K562 treated with DMSO at 1 percent for 4 hours (cell line): ENCODE results near the gene ROBO3. TPM values are rescaled to one million over a fixed set of nuclear protein-coding genes. Genes with fewer than 3 reads are reported as not detected.

Source experiments
- total RNA-seq: library from RNA; unstranded; fragments of 300-600 nt; gene quantifications from 2 replicates; pipeline ENCODE4 v1.2.3, GENCODE V29; 2022; ENCODE audit not compliant: insufficient read depth

ROBO3 gene
- 0.88 TPM in 1 of 2 replicates, not detected in the other for total RNA-seq

DNA sequence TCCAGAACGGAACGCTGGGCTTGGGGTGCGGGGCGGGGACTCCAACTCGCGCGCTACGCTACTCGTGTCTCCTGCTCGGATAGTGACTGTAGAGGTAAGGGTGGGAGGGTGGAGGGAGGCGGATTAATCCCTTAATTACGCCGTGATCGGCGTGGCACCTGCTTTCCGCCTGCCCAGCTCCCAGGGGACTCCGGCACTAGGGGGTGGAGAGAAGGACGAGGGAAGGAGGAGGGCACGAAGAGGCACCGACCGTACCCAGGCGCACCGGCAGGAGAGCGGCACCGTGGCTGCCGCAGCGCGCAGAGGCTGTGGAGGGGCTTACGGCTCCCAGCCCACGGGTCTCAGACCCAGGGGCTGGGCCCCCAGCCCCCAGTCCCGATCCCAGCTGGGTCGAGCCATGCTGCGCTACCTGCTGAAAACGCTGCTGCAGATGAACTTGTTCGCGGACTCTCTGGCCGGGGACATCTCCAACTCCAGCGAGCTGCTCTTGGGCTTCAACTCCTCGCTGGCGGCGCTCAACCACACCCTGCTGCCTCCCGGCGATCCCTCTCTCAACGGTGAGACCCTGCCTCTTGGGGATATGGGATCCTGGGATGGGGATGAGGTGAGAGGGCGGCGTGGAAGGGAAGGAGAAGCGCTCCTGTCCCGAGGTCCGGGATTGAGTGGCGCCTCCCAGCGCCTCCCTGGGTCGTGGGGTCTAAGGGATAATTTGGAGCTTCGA, at the start of gene ROBO3:
TSS of gene ROBO3 (plus strand) at position 252 of the 721 bp plus-strand sequence. CDS start at position 398, 146 bp downstream.

DNA sequence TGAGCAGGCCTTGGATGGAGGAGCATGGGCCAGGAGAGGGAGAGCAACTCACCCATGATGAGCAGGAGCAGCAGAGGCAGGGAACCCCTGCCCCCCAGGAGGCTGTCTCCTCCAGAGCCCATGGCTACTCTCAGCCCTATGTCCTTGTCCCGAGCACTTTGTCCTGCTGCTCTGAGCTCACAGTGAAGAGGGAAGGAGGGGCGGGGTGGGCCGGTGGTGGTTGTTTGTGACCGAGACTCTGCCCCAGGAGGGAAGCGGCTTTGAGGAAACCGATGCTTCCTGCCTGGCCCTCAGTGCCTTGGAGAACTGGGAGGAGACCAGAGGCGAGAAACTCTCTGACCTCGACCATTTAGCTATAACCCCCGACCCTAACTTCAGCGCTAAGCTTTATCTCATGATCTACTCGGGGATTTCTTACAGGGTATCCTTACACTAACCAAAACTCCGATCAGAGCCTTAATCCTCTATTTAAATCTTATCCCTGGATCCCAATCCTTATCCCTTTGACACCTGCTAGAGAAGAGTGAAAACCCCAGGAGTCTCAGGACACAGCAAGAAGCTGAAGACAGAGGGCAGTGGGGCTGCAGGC, 32.5 kb downstream of the ROBO3 start, which contains the start of gene ROBO4:
TSS of gene ROBO4 (minus strand) at position 192 of the 589 bp plus-strand sequence. CDS start at position 122, 70 bp downstream.

GRCh38 chr11:124918950-124919349, 53.7 kb downstream of the ROBO3 start, which contains the start of gene HEPN1:
Gene HEPN1 (plus strand): TSS chr11:124919250.

Other genes with a start within 250 kb of the ROBO3 start
- gene TBRG1, start 242.6 kb upstream of the ROBO3 start, total RNA-seq, result 27.6 and 32.3 TPM in 2 replicates
- gene SIAE, start 191.7 kb upstream of the ROBO3 start, total RNA-seq, result 1.1 and 2.1 TPM in 2 replicates
- gene SPA17, start 191.5 kb upstream of the ROBO3 start, total RNA-seq, result 7.8 and 10.6 TPM in 2 replicates
- 5.4 and 8.4 TPM in 2 replicates for gene NRGN, start 125.5 kb upstream of the ROBO3 start, total RNA-seq
- gene VSIG2, start 113.2 kb upstream of the ROBO3 start, total RNA-seq, result not detected in 2 replicates
- 1.4 and 1.9 TPM in 2 replicates for gene ESAM, start 103.1 kb upstream of the ROBO3 start, total RNA-seq
- gene MSANTD2, start 65.0 kb upstream of the ROBO3 start, total RNA-seq, result 2.8 and 4.4 TPM in 2 replicates
- gene ROBO4, start 32.4 kb downstream of the ROBO3 start, total RNA-seq, result not detected in 2 replicates
- not detected in 2 replicates for gene HEPN1, start 53.8 kb downstream of the ROBO3 start, total RNA-seq
- gene HEPACAM, start 70.6 kb downstream of the ROBO3 start, total RNA-seq, result not detected in 2 replicates
- 1.3 and 2.2 TPM in 2 replicates for gene CCDC15, start 88.8 kb downstream of the ROBO3 start, total RNA-seq
- gene SLC37A2, start 197.9 kb downstream of the ROBO3 start, total RNA-seq, result 2.4 and 3.0 TPM in 2 replicates
- gene TMEM218, start 246.2 kb downstream of the ROBO3 start, total RNA-seq, result 10.6 and 11.4 TPM in 2 replicates